Activated T-helper 2 cell treated with anti-CD3 and anti-CD28 coated beads, Interferon-gamma antibody, Interleukin-2, Interleukin-4, amounts not matched to agents 10 μg/mL and 5 μg/mL and 100 μg/mL, durations not matched to agents 14 hours and 24 hours and 36 hours (primary cell): ENCODE data around the gene CCDC47. TPM values are rescaled to one million over a fixed set of nuclear protein-coding genes. Genes with fewer than 3 reads are reported as not detected.

Experiments used
- DNase-seq: peaks from one replicate; pipeline ENCODE4 v3.0.0; 2021; ENCODE audit warnings: low spot score
- H3K27ac Mint-ChIP-seq: one replicate; pipeline ENCODE4 v1.8.0; 2021; ENCODE audit warnings: mixed read lengths
- H3K27me3 Mint-ChIP-seq: one replicate; pipeline ENCODE4 v1.8.0; 2021; ENCODE audit warnings: low read depth, mixed read lengths
- H3K36me3 Mint-ChIP-seq: one replicate; pipeline ENCODE4 v1.8.0; 2021; ENCODE audit warnings: low read depth, mixed read lengths
- H3K4me1 Mint-ChIP-seq: one replicate; pipeline ENCODE4 v1.8.0; 2021; ENCODE audit warnings: low read depth, mixed read lengths
- H3K4me3 Mint-ChIP-seq: one replicate; pipeline ENCODE4 v1.8.0; 2021; ENCODE audit warnings: low read depth, mild to moderate bottlenecking, moderate library complexity, mixed read lengths
- H3K9me3 Mint-ChIP-seq: one replicate; pipeline ENCODE4 v1.8.0; 2021; ENCODE audit warnings: mixed read lengths
- intact Hi-C: fragments of 100-400 bp; cut with micrococcal nuclease; formaldehyde crosslinking; loops from one replicate; pipeline ENCODE4 v1.15.1; 2023
- total RNA-seq: library from RNA; stranded (reverse); gene quantifications from 2 replicates; pipeline ENCODE4 v1.2.3, GENCODE V29; 2022

The CCDC47 gene
- total RNA-seq, 1 donor from 2014 or later, result 73.7 TPM

- H3K9me3 Mint-ChIP-seq, result no peaks in the 10 kb centered on the region
- peaks cover 54% of the 10 kb centered on the region for H3K4me1 Mint-ChIP-seq
- H3K27me3 Mint-ChIP-seq, result no peaks in the 10 kb centered on the region
- H3K27ac Mint-ChIP-seq, result peak overlapping the region; percentile 90
- intact Hi-C loops, result loop anchor here (5.0 kb wide), 1 partner anchor 271 kb away; no protein-coding TSS in a partner anchor
- H3K36me3 Mint-ChIP-seq, result peaks cover 53% of the 10 kb centered on the region
- H3K4me3 Mint-ChIP-seq, result peak overlapping the region; percentile 93
- peak; percentile 28 for DNase-seq
Observed at GRCh38 chr17:63698381-63698885, 75.0 kb downstream of the CCDC47 start.

GRCh38 chr17:63697341-63698286, 75.8 kb downstream of the CCDC47 start:
- peak overlapping the region; percentile 93 for H3K4me3 Mint-ChIP-seq
- intact Hi-C loops, result loop anchor here (2.0 to 5.0 kb wide), 2 partner anchors 147 to 270 kb away; partner anchors contain the start of gene DCAF7
- DNase-seq, result peak; percentile 77
- peaks cover 46% of the 10 kb centered on the region for H3K4me1 Mint-ChIP-seq
- H3K27ac Mint-ChIP-seq, result peak overlapping the region; percentile 90
- H3K36me3 Mint-ChIP-seq, result peaks cover 45% of the 10 kb centered on the region
- H3K9me3 Mint-ChIP-seq, result no peaks in the 10 kb centered on the region
- no peaks in the 10 kb centered on the region for H3K27me3 Mint-ChIP-seq

- Mint-ChIP-seq H3K4me1 (peaks cover 36% of the 10 kb centered on the region), H3K9me3 (no peaks in the 10 kb centered on the region), H3K27me3 (no peaks in the 10 kb centered on the region), H3K36me3 (peaks cover 44% of the 10 kb centered on the region), H3K4me3 (peak overlapping the region; percentile 93), H3K27ac (peak overlapping the region; percentile 90)
- DNase-seq, result no peak
- intact Hi-C loops, result loop anchor here (2.0 to 5.0 kb wide), 2 partner anchors 146 to 269 kb away; partner anchors contain the start of gene DCAF7
Observed at GRCh38 chr17:63696381-63696961, 76.9 kb downstream of the CCDC47 start.

- H3K4me3 Mint-ChIP-seq, result no peak overlapping the region
- H3K36me3 Mint-ChIP-seq, result peaks cover 44% of the 10 kb centered on the region
- no peaks in the 10 kb centered on the region for H3K27me3 Mint-ChIP-seq
- intact Hi-C loops, result loop anchor here (2.0 to 5.0 kb wide), 2 partner anchors 145 to 269 kb away; partner anchors contain the start of gene DCAF7
- no peak for DNase-seq
- peak overlapping the region; percentile 90 for H3K27ac Mint-ChIP-seq
- peaks cover 31% of the 10 kb centered on the region for H3K4me1 Mint-ChIP-seq
- H3K9me3 Mint-ChIP-seq, result no peaks in the 10 kb centered on the region
Observed at GRCh38 chr17:63695889-63696288, 77.5 kb downstream of the CCDC47 start.

Other genes with a start within 250 kb of the CCDC47 start
- 118 and 119 TPM in 2 replicates for gene DCAF7, start 223.1 kb downstream of the CCDC47 start, total RNA-seq
- 20.4 and 22.4 TPM in 2 replicates for gene TACO1, start 172.7 kb downstream of the CCDC47 start, total RNA-seq
- gene MAP3K3, start 151.2 kb downstream of the CCDC47 start, total RNA-seq, result 27.9 and 28.7 TPM in 2 replicates
- gene LIMD2, start 73.5 kb downstream of the CCDC47 start, total RNA-seq, result 178 and 182 TPM in 2 replicates
- gene STRADA, start 31.8 kb downstream of the CCDC47 start, total RNA-seq, result 54.0 and 57.4 TPM in 2 replicates
- gene DDX42, start 573 bp upstream of the CCDC47 start, total RNA-seq, result 138 and 144 TPM in 2 replicates
- gene PSMC5, start 53.8 kb upstream of the CCDC47 start, total RNA-seq, result 185 and 204 TPM in 2 replicates
- gene FTSJ3, start 54.1 kb upstream of the CCDC47 start, total RNA-seq, result 75.0 and 80.7 TPM in 2 replicates
- 129 and 130 TPM in 2 replicates for gene SMARCD2, start 69.1 kb upstream of the CCDC47 start, total RNA-seq
- not detected in 2 replicates for gene CSH2, start 100.1 kb upstream of the CCDC47 start, total RNA-seq
- not detected in 2 replicates for gene GH2, start 108.3 kb upstream of the CCDC47 start, total RNA-seq
- gene CSH1, start 123.0 kb upstream of the CCDC47 start, total RNA-seq, result not detected in 2 replicates
- not detected in 2 replicates for gene CSHL1, start 137.7 kb upstream of the CCDC47 start, total RNA-seq
- gene GH1, start 145.2 kb upstream of the CCDC47 start, total RNA-seq, result not detected in 2 replicates
- 28.8 and 33.2 TPM in 2 replicates for gene CD79B, start 158.7 kb upstream of the CCDC47 start, total RNA-seq
- 0.11 and 0.14 TPM in 2 replicates for gene SCN4A, start 199.3 kb upstream of the CCDC47 start, total RNA-seq
- gene PRR29, start 224.8 kb upstream of the CCDC47 start, total RNA-seq, result 0.14 and 0.18 TPM in 2 replicates
- 83.2 and 85.6 TPM in 2 replicates for gene ICAM2, start 247.0 kb upstream of the CCDC47 start, total RNA-seq